NCI-H82 treated with DMSO at 0.1 percent for 48 hours (cell line): Measurements from ENCODE around the gene C15orf40.
"Not testable (repeated sequence)": the region's sequence is repeated elsewhere in the genome, so short reads cannot be mapped to it uniquely, and the experiment has no call there.

Source experiments
- DNase-seq: peaks from one replicate; lab custom pipeline; 2025; ENCODE audit not compliant: unreplicated experiment; lab: John Stamatoyannopoulos, UW

The C15orf40 gene

GRCh38 chr15:83011271-83012075, at the start of gene C15orf40:
Gene C15orf40 (minus strand): TSS chr15:83011639. CDS start chr15:83011607, 32 bp downstream.
- peak; percentile 64 for DNase-seq

DNA sequence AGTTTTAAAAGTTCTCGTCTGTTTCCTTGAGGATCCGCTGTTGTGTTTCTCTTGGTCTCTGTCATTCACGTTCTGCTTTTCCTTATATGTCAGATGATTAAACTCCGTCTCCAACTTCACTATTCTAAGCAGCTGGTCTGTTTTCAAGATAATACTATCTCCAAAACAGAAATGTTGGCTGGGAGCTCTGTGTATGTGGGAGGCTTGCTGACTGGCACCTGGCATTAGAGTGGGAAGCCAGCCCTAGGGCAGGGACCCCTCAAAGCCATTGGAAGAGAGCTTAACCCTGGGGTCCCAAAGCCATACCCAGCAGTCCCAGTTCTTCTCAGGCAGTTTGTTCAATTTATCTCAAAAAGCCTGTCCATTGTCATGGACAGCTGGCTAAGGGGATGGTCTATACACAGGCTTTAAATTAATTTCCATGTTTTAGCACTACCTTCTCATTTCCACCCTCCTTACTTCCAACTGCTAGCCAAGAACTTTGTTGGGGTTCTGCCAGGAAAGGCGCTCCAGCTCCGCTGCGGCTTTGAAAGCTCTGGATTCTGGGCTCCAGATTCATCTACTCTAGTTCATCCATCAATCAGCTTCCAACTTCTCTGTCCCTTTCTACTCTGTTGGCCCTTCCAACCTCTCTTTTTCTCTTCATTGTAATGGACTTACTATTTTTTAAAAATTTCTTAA, 46.4 kb upstream of the C15orf40 start:
- DNase-seq, result no peak

- no peak for DNase-seq
Measured at GRCh38 chr15:83057002-83057401, 45.6 kb upstream of the C15orf40 start.

DNA sequence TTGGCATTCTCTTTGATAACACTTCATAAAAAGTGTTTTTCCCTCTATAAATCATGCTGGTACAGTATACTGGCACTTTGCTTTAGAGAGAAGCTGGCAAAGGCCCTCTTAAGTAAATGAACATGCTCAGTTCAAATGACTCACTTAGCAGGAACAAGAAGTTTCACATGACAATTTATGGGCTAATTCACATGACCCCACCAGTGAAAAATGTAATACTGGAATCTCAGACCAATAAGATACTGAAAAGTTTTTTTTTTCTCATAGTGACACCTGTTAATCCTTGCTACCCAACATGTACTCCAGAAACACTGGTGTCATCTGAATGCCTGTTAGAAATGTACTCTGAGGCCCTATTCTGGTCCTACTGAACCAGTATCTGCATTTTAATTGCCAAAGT, 41.7 kb upstream of the C15orf40 start:
- DNase-seq, result no peak

DNA sequence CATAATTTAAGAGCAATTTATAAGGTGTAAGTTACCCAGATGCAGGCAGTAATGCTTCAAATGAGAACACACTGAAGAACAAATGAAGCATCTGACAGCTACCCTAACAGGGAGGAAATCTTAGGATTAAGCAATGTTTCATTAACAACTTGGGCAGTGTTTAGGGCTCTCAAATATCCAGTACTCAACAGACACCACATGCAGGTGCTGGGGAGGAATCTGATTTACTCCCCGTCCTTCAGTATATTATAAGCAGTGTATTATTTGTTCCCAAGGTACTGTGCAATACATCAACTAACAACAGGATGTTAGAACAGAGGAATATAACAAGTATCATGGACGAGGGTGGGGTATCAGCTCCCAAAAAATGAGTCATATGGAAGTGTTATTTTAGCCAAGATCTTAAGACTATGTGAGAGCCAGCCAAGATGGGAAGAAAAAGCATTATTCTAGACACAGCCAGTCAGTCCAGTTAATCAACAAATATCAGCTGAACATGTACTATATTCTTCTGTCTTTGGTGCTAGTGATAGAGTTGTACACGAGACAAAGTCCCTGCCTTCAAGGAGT, 35.2 kb upstream of the C15orf40 start:
- no peak for DNase-seq

GRCh38 chr15:83044156-83044555, 32.7 kb upstream of the C15orf40 start:
- DNase-seq, result no peak

GRCh38 chr15:83039206-83039605, 27.8 kb upstream of the C15orf40 start:
- no peak for DNase-seq

- no peak for DNase-seq
Measured at GRCh38 chr15:83036253-83036652, 24.8 kb upstream of the C15orf40 start.

DNA sequence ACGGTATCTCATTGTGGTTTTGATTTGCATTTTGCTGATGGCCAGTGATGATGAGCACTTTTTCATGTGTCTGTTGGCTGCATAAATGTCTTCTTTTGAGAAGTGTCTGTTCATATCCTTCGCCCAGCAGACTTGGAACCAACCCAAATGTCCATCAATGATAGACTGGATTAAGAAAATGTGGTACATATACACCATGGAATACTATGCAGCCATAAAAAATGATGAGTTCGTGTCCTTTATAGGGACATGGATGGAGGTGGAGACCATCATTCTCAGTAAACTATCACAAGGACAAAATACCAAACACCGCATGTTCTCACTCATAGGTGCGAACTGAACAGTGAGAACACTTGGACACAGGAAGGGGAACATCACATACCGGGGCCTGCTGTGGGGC, 19.8 kb upstream of the C15orf40 start:
- not testable (repeated sequence) for DNase-seq

DNA sequence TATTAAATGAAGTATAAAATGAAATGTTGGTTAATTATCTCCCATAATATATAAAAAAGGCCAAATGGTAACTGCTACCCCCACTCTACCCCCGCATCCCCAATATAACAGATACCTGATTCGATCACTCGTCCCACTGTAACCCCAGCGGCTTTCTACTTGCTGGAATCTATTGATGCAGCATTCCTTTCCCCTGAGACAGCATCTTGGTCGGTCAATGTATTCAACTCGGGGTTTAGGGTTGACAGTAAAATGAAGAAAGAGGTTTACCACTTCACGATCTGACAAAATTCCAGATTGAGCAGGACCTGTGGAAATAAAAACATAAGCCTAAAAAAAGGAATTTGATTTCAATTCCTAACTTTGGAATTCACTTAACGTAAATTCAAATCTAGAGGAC, 18.6 kb upstream of the C15orf40 start:
- DNase-seq, result no peak

DNA sequence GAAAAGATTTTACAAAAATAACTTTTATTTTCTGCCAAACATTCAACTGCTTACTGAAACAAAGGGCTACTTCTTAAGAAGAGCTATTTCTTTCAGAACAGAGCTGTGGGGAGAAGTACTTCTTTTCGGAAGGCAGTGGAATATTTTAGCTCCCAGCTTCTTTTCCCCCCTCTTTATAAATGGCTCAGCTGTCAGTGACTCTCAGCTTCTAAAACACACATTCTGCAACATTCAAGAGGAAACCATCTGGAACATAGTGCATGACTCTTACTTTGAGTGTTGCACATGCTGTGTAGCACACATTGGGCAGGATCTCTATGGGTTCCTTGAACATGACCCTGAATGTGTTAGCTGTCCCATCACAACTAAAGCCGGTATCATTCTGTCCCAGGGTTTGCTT, 7.0 kb upstream of the C15orf40 start:
- DNase-seq, result no peak

DNA sequence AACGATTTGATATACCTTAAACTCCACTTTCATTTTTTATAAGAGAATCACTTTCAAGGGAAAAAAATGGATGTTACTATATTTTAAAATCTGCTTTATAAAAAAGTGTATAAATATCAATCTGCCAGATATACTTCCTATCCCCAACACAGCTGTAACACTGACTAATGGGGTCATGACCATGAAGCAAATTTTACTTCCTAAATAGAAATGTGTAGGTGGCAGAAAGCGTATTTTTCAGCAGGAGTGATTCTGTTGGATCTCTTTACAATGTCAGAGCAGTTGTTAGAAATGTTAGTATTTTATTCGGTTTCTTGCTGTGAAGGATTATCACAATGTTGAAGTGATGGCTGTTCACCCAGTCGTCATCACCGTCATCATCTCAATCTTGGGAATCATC, 5.5 kb upstream of the C15orf40 start:
- no peak for DNase-seq

DNA sequence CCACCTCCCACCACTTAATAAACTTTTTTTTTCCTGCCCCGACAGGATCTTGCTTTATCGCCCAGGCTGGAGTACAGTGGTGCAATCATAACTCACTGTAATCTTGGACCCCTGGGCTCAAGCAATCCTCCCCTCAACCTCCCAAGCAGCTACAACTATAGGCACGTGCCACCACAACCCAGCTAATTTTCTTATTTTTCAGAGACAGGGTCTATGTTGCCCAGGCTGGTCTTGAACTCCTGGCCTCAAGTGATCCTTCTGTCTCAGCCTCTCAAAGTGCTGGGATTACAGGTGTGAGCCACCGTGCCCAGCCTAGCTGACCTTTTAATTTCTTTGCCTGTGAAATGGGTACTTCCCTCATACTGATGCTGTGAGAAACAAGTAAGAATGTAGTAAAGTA, 3.9 kb upstream of the C15orf40 start:
- DNase-seq, result no peak

DNA sequence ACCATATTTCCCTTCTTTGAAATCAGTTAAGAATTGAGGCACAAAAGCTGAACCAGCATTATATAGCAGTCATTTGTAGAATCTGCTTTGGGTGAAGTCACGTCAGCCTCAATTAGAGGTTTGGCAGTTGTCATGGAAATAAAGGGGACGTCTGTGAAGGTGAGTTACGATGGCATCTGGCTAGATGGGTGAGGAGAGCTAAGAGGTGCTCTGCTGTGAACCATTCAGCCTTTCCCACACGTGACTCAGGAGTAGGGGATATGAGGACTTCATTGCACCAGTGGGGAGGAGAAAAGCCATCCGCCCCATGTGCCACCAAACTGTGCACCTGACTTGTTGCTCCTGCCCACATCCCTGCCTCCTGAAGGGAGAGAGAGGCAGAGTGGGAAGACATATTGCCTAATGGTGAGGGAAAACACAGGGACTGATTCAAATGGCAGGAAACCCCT, 2.8 kb upstream of the C15orf40 start:
- no peak for DNase-seq

DNA sequence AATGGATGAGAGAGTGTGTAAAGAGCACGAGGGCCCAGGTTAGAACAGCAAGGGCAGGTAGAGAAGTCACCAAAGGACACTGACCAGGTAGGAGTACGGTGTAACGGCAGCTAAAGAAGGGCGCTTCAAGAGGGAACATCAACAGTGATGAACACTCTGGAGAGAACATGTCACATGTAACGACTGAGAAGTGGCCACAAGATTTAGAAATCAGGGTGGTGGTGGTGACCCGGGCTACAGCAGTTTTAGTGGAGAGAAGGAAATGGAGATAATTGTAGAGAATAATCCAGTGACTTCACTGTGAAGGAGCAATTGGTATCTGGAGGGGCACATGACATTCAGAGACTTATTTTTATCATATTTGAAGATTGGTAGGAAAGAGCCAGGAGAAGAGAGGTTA, 1.2 kb upstream of the C15orf40 start:
- no peak for DNase-seq

GRCh38 chr15:83012076-83012426, 612 bp upstream of the C15orf40 start:
- DNase-seq, result no peak

- DNase-seq, result peak; percentile 34
Measured at GRCh38 chr15:83010709-83011270, 649 bp downstream of the C15orf40 start.

- DNase-seq, result not testable (repeated sequence)
Measured at GRCh38 chr15:83000672-83001031, 10.8 kb downstream of the C15orf40 start.

DNA sequence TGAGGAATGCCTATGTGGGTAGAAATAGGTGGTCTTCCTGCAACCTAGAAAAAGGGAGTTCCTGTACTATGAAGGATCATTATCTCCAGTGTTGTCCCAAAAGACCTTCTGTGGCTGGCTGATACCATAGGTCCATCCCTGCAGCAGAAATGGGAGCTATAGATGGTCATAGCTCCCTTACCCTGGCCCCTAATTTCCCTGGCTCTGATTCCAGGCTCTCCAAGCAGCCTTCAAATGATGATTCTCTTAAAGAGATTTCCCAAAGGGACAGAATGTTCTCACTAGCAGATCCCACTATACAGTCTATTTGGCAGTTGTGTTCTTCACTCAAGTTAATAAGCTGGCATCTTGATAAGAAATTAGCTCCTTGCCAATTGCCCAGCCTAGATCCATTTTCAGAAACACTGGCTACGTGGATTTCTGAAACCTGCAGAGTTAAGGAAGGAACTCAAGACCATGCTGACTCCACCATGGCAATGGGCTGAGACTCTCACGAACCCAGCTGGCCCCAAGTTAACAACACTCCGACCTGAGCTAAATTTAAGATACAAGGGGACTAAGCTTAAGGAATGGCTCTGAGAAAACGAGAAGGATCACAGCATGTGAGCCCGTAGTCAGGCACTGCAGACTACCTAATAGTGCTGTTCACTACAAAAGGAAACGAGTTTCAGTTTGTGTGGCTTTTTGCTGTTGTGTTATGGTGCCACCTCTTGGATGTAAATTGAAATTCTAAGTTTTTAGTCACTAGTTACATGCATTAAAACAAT, 11.4 kb downstream of the C15orf40 start:
- peak; percentile 49 for DNase-seq

- DNase-seq, result no peak
Measured at GRCh38 chr15:82999426-82999825, 12.0 kb downstream of the C15orf40 start.

DNA sequence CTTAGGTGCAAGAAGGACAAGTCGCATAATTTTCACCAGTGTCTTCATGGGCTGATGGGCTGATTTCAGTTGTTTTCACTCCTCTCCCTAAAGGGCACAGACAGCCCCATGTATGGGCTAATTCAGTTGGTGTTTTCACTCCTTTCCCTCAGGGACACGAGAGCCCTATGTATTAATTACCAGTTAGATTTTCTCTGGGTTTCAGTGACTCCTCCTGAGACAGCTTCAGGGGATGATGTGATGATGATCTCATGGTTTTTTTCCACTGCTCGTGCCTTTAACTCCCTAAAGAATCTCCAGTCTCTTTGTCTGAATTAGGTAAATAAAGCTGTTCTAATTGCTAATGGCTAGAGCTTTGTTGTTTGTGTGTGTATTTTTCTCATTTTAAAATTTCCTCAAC, 15.5 kb downstream of the C15orf40 start:
- no peak for DNase-seq
